Cerebellar nuclear complex (tissue), 1 donor: ENCODE data around the gene DPM3.
"Not testable (repeated sequence)": the region's sequence is repeated elsewhere in the genome, so short reads cannot be mapped to it uniquely, and the experiment has no call there.

Source experiments
- DNase-seq, 2 experiments: peaks; one replicate each; lab custom pipeline; 2025; lab: John Stamatoyannopoulos, UW

DPM3 gene

GRCh38 chr1:155125511-155125945 is 14.8 kb downstream of the DPM3 start:
- no peak for DNase-seq

DNA sequence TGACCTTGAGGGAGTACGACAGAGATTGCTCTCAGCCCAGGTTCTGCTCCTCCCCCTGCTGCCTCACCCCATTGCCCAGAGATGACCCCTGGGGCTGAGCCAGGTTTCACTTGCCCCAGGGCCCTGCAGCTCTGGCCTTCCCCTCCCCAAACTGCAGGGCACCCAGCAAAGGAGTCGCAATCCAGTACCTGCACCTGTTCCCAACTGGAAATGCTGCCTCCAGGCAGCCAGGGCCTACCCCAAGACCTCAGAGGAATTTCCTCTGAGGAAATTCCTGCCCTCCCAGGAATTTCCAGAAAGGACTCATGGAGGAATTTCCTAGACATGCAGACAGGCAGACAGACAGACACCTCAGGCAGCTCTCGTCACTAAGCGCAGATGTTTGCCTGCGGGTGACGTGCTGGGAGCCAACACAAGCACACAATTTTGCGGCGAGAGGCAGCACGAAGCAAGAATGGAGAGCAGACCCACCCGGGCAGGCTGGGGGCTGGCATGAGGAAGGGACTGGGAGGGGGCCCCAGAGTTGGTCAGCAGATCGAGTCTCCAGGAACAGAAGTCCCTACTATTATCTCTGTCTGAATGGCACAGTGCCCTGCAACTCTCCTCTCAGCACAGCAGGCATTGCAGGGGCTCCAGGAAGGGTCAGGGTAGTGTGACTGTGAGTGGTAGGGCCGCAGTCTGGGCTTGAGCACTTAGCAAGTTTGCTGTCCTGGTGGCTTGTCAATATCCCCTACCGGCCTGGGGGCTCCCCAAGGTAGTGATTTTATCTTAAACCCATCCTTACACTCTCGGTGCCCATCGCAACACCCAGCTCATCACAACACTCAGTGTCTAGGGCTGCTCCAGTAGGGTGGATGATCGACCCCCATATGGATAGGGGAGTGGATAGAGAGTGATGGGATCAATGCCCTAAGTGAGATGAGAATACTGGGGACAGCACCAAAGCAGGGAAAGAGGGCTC is 15.5 kb downstream of the DPM3 start:
- DNase-seq: no peak

DNA sequence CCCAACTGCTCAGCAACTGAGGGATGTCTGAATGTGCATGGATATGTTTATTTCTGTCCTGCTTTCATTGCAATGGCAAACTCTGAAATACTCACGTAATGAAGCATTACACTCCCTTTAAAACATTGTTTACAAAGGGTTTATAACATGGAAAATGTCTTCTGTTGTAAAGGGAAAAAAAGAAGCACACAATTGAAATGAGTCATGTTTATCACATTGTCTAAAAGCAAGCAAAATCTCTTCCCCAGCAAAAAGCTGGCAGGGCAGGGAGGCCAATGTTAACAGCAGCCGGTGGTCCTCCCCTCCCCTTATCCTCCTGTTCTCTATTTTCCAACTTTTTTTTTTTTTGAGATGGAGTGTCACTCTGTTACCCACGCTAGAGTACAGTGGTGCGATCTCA is 16.5 kb downstream of the DPM3 start:
- DNase-seq: no peak

GRCh38 chr1:155122308-155122707 is 18.0 kb downstream of the DPM3 start:
- no peak for DNase-seq

DNA sequence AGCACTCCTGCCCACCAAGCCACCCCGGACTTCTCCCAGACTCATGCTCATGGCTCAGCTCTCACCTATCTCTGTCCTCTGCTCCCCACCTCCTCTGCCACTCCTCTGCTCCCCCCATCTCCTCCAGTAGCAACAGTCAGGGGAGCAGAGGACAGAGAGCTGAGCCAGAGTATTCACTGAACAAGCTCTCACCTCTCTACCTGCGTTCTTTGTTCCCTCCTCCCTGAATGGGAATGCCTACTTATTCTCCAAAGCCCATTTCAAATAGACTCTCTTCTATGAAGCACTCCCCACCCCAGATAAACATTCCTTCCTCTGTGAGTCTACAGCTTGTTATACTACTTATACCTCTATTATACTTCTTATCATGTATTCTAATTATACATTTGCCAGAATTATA is 19.1 kb downstream of the DPM3 start:
- DNase-seq: no peak

DNA sequence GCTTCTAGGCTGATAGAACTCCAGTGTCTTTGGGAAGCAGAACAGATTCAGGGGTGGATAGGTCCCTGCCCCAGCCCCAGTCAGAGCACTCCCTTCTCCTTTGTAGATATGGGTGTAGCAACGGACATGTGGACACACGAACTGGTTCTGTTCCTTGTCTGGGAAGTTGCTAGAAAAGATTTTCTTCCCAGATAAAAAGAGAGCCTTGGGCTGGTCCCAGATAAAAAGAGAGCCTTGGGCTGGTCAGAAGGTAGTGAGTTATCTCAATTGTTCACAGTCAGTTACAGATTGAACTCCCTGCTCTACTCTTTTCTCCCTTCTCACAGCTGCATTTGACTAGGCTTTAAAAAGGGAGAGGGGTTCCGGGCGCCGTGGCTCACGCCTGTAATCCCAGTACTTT is 20.1 kb downstream of the DPM3 start:
- no peak for DNase-seq

GRCh38 chr1:155118090-155118489 is 22.2 kb downstream of the DPM3 start:
- DNase-seq: not testable (repeated sequence)

GRCh38 chr1:155117610-155118009 is 22.7 kb downstream of the DPM3 start:
- no peak for DNase-seq

DNA sequence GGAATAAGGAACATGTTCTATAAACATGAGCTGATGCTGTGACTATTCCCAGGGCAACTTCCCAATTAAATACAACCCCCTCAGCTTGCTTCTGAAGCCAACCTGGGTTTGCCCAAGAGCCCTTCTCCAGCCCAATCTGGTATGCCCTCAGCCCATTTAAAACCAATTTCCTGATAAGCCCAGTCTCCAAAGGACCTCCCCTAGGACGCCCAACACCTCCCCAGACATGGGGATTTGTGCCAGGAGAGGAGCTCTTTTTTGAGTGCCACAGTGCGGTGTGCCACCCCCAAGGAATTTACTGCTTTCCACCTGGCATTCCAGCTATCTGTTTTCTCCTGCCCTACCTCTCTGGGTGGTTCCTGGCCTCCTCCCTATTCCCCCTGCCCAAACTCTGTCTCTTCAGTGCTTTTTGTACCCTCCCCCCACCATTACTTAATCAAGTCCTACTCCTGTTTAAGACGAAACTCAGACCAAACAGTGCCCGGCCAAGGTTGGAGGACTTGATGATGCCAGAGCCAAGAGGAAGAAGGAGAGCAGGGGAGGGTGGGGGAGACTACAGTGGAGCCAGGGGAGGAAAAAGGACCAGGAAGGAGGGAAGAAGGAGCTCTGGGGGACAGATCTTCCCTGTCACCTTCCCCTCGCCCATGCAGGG is 24.1 kb downstream of the DPM3 start:
- no peak for DNase-seq

GRCh38 chr1:155113450-155113980 is 26.8 kb downstream of the DPM3 start:
- no peak for DNase-seq

DNA sequence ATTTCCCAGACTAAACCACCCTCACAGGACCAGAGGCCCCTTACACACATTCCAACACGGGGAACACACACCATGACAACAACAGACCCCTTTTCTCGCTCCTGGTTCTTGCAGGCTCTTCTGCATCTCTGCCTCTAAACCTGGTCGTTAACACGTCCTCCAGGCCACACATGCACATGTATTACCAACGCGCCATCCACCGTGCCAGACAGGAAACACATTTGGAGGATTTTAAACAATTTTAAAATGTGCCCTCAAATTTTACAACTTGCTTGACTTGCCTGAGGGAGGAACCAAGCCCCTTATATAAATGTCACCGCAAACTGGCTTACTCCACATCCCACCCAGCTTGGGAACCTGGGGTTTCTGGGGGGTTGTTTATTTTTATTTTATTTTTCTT is 29.5 kb downstream of the DPM3 start:
- no peak for DNase-seq

GRCh38 chr1:155110381-155110780 is 29.9 kb downstream of the DPM3 start:
- DNase-seq: no peak

GRCh38 chr1:155108296-155108695 is 32.0 kb downstream of the DPM3 start:
- no peak for DNase-seq

- DNase-seq: no peak
These were observed 32.7 kb downstream of the DPM3 start for GRCh38 chr1:155107309-155108264.

DNA sequence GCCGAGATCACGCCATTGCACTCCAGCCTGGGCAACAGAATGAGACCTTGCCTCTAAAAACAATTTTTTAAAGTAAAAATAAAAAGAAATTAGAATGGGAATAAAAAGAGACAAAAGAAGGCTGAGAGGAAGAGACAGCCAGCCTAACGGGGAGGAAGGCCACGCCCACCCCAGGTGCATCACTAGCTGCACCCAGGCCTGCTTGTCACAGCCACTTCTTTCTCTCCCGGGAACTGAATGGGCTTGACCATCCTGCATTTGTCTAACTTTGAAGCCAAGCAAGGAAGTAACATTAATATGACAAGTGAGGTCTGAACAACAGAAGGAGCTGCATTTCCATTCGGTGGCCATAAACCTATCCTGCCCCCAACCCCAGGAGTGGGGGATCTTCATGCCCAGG is 33.5 kb downstream of the DPM3 start:
- DNase-seq: no peak

DNA sequence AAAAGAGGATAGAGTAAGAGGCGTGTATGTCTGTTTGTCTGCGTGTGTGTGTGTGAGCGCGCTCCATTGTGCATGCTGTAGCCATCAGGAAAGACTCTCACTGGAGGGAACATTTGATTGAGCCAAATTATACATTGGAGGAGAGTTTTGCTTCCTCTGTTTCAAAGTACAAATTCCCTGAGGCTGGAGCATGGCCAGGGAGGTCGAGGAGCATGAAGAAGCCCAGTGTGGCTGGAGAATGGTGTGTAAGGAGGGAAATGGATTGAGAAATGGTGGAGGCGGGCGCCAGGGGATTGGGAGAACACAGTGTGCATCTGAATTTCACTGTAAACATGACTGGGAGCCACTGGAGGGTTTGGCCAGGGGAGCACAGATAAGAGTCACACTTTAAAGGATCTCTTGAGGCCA is 34.7 kb downstream of the DPM3 start:
- no peak for DNase-seq

GRCh38 chr1:155104605-155105534 is 35.5 kb downstream of the DPM3 start:
- no peak for DNase-seq

DNA sequence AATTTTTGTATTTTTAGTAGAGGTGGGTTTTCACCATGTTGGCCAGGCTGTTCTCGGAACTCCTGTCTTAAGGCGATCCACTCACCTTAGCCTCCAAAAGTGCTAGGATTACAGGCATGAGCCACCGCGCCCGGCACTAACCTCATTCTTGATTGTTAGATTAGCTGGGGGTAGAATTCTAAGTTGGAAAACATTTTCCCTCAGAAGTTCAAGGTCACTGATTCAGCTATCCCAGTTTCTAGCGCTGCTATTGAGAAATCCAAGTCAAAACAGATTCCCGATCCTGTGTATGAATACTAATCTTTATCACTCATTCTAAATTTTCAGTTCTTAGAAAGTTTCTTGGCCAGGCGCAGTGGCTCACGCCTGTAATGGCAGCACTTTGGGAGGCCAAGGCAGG is 37.0 kb downstream of the DPM3 start:
- DNase-seq: no peak

- no peak for DNase-seq
These were observed 41.0 kb downstream of the DPM3 start for GRCh38 chr1:155099331-155099730.

DNA sequence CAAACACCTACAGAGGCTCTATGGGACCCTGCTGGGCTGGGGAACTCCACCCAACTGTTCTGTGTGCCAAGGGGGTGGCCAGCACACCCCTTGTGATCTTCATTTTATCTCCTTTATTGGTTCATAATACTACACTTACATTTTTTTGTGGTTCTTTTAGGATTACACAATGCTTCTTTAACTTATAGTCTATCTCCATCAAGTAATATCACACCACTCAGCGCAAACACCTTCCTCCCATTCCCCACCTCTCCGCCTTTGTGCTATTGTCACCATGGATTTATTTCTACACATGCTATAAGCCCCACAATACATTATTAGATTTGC is 45.7 kb downstream of the DPM3 start:
- no peak for DNase-seq
